Osteoblast (primary cell): ENCODE results near the gene IRF2BPL. TPM values are rescaled to one million over a fixed set of nuclear protein-coding genes. Genes with fewer than 3 reads are reported as not detected.

Experiments
- total RNA-seq: library from RNA; depleted of rRNA; stranded (reverse); fragments of >200 nt; gene quantifications from 2 replicates; pipeline ENCODE4 v1.2.3, GENCODE V29; 2012

The IRF2BPL gene
- total RNA-seq, 1 donor, result 26.4 TPM

Other genes starting within 250 kb of the IRF2BPL start
- 8.3 and 9.7 TPM in 2 replicates for gene ANGEL1, start 215.8 kb downstream of the IRF2BPL start, total RNA-seq
- not detected in 2 replicates for gene LRRC74A, start 202.3 kb downstream of the IRF2BPL start, total RNA-seq
- 15.9 and 16.6 TPM in 2 replicates for gene CIPC, start 69.5 kb upstream of the IRF2BPL start, total RNA-seq
- gene ZDHHC22, start 113.1 kb upstream of the IRF2BPL start, total RNA-seq, result not detected in 2 replicates
- gene TMEM63C, start 153.1 kb upstream of the IRF2BPL start, total RNA-seq, result 0.72 TPM in 1 of 2 replicates, not detected in the other
- not detected in 2 replicates for gene NGB, start 242.5 kb upstream of the IRF2BPL start, total RNA-seq